A549 (cell line): ENCODE results near the gene ADGRL3.
"Not testable (repeated sequence)": the region's sequence is repeated elsewhere in the genome, so short reads cannot be mapped to it uniquely, and the experiment has no call there.

Experiments
- BHLHE40 ChIP-seq: IDR thresholded peaks from 2 replicates; pipeline ENCODE4 v1.6.1; 2012; ENCODE audit warnings: low read depth, low read length, inconsistent platforms
- CTCF ChIP-seq: fragments of >200 bp; sonication (Bioruptor Twin); formaldehyde crosslinking; IDR thresholded peaks from 3 replicates; pipeline ENCODE4 v1.5.1; 2016
- FOSL2 ChIP-seq, 2 experiments: fragments of 450-650 bp in 1 of 2; fragments of >200 bp in 1 of 2; sonication (Bioruptor Twin) in 1 of 2; formaldehyde crosslinking; IDR thresholded peaks; 2 replicates each; pipeline versions ENCODE4 v1.5.0 to v1.6.1; 2016 to 2020; ENCODE audit warnings: mild to moderate bottlenecking in 1 of 2, moderate library complexity in 1 of 2
- HDAC2 ChIP-seq: fragments of 200-600 bp; sonication (generic); IDR thresholded peaks from 2 replicates; pipeline ENCODE4 v1.6.1; 2016
- JUN ChIP-seq, 2 experiments: fragments of >200 bp; sonication (Bioruptor Twin); formaldehyde crosslinking; IDR thresholded peaks; 2 replicates in 1 of 2; 3 replicates in 1 of 2; pipeline ENCODE4 v1.6.1; 2016 to 2017
- MAX ChIP-seq: IDR thresholded peaks from 2 replicates; pipeline ENCODE4 v1.6.1; 2012
- NR3C1 ChIP-seq: fragments of >200 bp; sonication (Bioruptor Twin); formaldehyde crosslinking; IDR thresholded peaks from 3 replicates; pipeline ENCODE4 v1.6.1; 2017
- POLR2A ChIP-seq: IDR thresholded peaks from 2 replicates; pipeline ENCODE4 v1.6.1; 2012; ENCODE audit warnings: mild to moderate bottlenecking, low read length
- RAD21 ChIP-seq, 2 experiments: fragments of >200 bp in 1 of 2; sonication (Bioruptor Twin) in 1 of 2; formaldehyde crosslinking in 1 of 2; IDR thresholded peaks in 1 of 2; conservative IDR thresholded peaks in 1 of 2; 2 replicates in 1 of 2; 3 replicates in 1 of 2; pipeline ENCODE4 v1.6.1; 2012 to 2018; ENCODE audit warnings: inconsistent platforms in 1 of 2
- SMC3 ChIP-seq: fragments of >200 bp; sonication (Bioruptor Twin); formaldehyde crosslinking; IDR thresholded peaks from 3 replicates; pipeline ENCODE4 v1.6.1; 2018; ENCODE audit warnings: inconsistent platforms
- TP53 ChIP-seq: fragments of 250-450 bp; sonication (Bioruptor Pico); IDR thresholded peaks from 2 replicates; pipeline ENCODE4 v1.5.0; 2021; ENCODE audit warnings: mild to moderate bottlenecking, moderate library complexity
- USF2 ChIP-seq: fragments of 450-650 bp; IDR thresholded peaks from 2 replicates; pipeline ENCODE4 v1.6.1; 2014; ENCODE audit warnings: antibody characterized with exemption

GRCh38 chr4:61646746-61647350, 446.7 kb downstream of the ADGRL3 start:
- not testable (repeated sequence) for TF ChIP-seq USF2; BHLHE40; POLR2A; TP53 (CRISPR knock-in tag); MAX; HDAC2; JUN (IDR thresholded peaks at IDR 0.05); CTCF; FOSL2 (IDR thresholded peaks at IDR 0.05); FOSL2 (CRISPR knock-in tag; IDR thresholded peaks at IDR 0.05); SMC3; RAD21 (conservative IDR thresholded peaks at IDR 0.05 in 1 of 2, IDR thresholded peaks at IDR 0.05 in 1 of 2); NR3C1
